Measurements from ENCODE around the gene PTCD1.
A peak's percentile ranks its signal among the peaks of the same experiment; 100 is the strongest.

Gene PTCD1

DNA sequence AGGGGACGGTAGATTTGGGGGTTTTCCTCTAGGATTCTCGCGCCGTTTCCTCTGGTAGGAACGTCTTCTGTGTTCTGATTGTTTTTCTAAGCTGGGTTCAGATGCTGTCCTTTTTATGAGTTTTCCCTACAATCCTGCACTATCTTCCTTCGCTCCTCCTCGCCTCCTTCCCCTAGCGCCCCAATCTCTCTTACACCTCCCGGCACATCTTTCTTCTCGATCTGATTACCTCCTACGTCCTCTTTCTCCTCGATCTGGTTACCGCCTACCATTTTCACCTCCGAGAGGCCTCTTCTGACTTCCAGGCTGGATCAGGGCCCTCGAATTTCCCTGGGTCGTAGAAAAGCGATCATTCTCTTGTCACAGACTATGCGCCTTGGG lies 29.4 kb downstream of the PTCD1 start:
- Histone ChIP-seq H3K9ac (ENCODE audit: low read depth in 1 of 2, low read length in 2 of 2) (peak overlapping the region; percentile 95 to 98), H3K9me3 (ENCODE audit: control insufficient read depth in 2 of 2, low read length in 2 of 2) (no peaks in the 10 kb centered on the region), H3K4me1 (ENCODE audit: control insufficient read depth in 2 of 2, insufficient read depth in 2 of 2, low read length in 2 of 2) (peaks cover 21 to 22% of the 10 kb centered on the region in 2 donors), H3K36me3 (ENCODE audit: control insufficient read depth in 2 of 2, insufficient read depth in 2 of 2, low read length in 2 of 2) (peaks cover 31 to 32% of the 10 kb centered on the region in 2 donors), H3K4me3 (ENCODE audit: low read length in 2 of 2) (peak overlapping the region; percentile 88 to 99), H3K27ac (ENCODE audit: low read depth in 2 of 2, low read length in 2 of 2) (peak overlapping the region; percentile 99), H3K27me3 (ENCODE audit: control insufficient read depth in 2 of 2, insufficient read depth in 2 of 2, low read length in 2 of 2) (no peaks in the 10 kb centered on the region)

DNA sequence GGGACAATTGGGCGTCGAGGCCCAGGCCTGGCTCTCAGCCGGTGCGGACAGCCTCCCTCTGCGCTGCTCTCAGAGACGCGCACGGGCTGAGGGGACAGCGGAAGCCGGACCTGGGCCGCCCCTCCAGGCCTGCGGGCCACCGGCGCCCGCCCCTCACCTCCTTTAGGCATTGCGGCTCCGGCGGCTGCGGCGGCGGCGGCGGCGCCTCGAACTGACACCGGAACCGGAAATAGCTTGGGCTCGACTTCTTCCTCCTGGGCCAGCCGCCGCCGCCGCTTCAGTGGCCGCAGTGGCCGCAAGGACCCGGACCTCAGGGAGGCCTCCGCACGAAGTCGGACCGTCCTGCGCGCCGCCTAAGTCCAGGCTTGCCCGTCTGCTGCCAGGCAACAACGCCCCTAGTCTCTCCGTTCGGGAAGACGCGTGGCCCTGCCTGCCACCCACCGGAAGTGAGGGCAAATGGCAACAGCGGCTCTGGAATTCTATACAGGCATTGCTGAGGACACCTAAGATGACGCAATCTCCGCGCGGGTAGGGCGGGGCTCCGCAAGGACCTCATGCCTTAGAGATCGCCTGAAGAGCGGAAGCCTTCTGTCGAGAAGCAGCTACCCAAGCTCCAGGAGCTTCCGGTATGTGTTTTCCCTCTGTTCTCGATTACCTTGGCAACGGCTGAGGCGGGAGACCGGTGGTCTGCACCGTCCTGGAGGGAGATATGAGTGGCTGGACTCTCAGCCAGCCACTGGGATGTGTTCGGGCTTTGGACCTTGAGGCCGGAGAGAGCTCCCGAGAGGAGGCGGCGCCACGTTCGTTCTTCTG lies 30.0 kb downstream of the PTCD1 start, which contains the start of the genes BUD31 and PDAP1:
TSS of gene BUD31 (plus strand) at position 591 of the 813 bp plus-strand sequence. CDS start 2,124 bp downstream, outside the sequence.
TSS of gene PDAP1 (minus strand) at position 219 of the 813 bp plus-strand sequence. CDS start at position 170, 49 bp downstream.
- Histone ChIP-seq H3K27ac (ENCODE audit: low read depth in 2 of 2, low read length in 2 of 2) (peak within 1 kb of the TSS; percentile 99), H3K4me1 (ENCODE audit: control insufficient read depth in 2 of 2, insufficient read depth in 2 of 2, low read length in 2 of 2) (peaks cover 21 to 22% of the 10 kb centered on the region in 2 donors), H3K4me3 (ENCODE audit: low read length in 2 of 2) (peak within 1 kb of the TSS; percentile 88 to 99), H3K9me3 (ENCODE audit: control insufficient read depth in 2 of 2, low read length in 2 of 2) (no peaks in the 10 kb centered on the region), H3K36me3 (ENCODE audit: control insufficient read depth in 2 of 2, insufficient read depth in 2 of 2, low read length in 2 of 2) (peaks cover 35 to 36% of the 10 kb centered on the region in 2 donors), H3K9ac (ENCODE audit: low read depth in 1 of 2, low read length in 2 of 2) (peak within 1 kb of the TSS; percentile 95 to 98), H3K27me3 (ENCODE audit: control insufficient read depth in 2 of 2, insufficient read depth in 2 of 2, low read length in 2 of 2) (no peaks in the 10 kb centered on the region)

DNA sequence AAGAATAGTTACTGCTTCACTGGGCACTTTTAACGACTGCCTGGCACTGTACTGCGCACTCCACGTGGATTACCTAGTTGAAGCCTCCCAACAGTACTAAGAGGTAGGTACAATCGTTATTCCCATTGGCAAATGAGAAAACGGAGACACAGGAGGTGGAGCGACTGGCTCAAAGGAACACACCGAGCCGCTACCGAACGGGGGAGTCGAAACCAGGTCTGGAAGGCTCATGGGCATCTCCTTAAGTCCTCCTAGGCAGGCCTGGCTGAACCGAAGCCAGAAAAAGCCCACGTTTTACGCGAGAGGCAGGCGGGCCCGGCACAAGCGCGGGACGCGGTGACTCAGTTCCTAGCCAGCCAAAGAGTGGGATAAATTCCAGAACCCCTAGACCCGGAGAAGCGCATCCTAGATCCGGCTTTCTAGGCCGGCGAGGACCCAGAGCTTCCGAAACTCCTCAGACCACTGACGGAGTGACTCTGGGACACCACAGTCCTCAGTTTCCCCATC lies 30.7 kb downstream of the PTCD1 start:
- H3K36me3 ChIP-seq (ENCODE audit: control insufficient read depth in 2 of 2, insufficient read depth in 2 of 2, low read length in 2 of 2): peaks cover 31 to 36% of the 10 kb centered on the region in 2 donors
- H3K9ac ChIP-seq (ENCODE audit: low read depth in 1 of 2, low read length in 2 of 2): peak overlapping the region; percentile 95 to 98
- no peaks in the 10 kb centered on the region for H3K9me3 ChIP-seq (ENCODE audit: control insufficient read depth in 2 of 2, low read length in 2 of 2)
- H3K4me1 ChIP-seq (ENCODE audit: control insufficient read depth in 2 of 2, insufficient read depth in 2 of 2, low read length in 2 of 2): peaks cover 21 to 22% of the 10 kb centered on the region in 2 donors
- peak overlapping the region; percentile 99 for H3K27ac ChIP-seq (ENCODE audit: low read depth in 2 of 2, low read length in 2 of 2)
- H3K27me3 ChIP-seq (ENCODE audit: control insufficient read depth in 2 of 2, insufficient read depth in 2 of 2, low read length in 2 of 2): no peaks in the 10 kb centered on the region
- peak overlapping the region; percentile 88 to 99 for H3K4me3 ChIP-seq (ENCODE audit: low read length in 2 of 2)

DNA sequence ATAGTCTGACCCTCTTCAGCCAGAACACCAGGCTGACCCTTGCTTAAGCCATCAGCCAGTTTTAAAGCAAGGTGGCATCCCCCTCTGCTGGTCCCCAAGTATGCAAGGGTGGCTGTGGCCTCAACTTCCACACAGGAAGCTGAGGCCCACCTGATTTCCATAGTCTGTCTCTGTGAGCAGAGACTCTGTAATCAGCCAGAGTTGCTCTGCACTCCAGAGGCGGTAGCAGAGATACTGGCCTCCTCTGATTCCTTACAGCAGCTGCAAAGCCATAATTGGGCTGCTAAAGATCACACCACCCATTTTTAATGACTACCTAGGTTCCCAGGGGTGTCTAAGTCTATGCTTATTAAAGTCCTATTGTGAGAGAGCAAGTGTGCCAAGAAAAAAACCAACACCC lies 32.0 kb downstream of the PTCD1 start:
- peaks cover 21 to 22% of the 10 kb centered on the region in 2 donors for H3K4me1 ChIP-seq (ENCODE audit: control insufficient read depth in 2 of 2, insufficient read depth in 2 of 2, low read length in 2 of 2)
- no peaks in the 10 kb centered on the region for H3K27me3 ChIP-seq (ENCODE audit: control insufficient read depth in 2 of 2, insufficient read depth in 2 of 2, low read length in 2 of 2)
- H3K36me3 ChIP-seq (ENCODE audit: control insufficient read depth in 2 of 2, insufficient read depth in 2 of 2, low read length in 2 of 2): peaks cover 25 to 32% of the 10 kb centered on the region in 2 donors
- H3K9ac ChIP-seq (ENCODE audit: low read depth in 1 of 2, low read length in 2 of 2): peak overlapping the region in 1 of 2 donors; percentile 19
- no peak overlapping the region for H3K4me3 ChIP-seq (ENCODE audit: low read length in 2 of 2)
- H3K9me3 ChIP-seq (ENCODE audit: control insufficient read depth in 2 of 2, low read length in 2 of 2): no peaks in the 10 kb centered on the region
- H3K27ac ChIP-seq (ENCODE audit: low read depth in 2 of 2, low read length in 2 of 2): no peak overlapping the region

DNA sequence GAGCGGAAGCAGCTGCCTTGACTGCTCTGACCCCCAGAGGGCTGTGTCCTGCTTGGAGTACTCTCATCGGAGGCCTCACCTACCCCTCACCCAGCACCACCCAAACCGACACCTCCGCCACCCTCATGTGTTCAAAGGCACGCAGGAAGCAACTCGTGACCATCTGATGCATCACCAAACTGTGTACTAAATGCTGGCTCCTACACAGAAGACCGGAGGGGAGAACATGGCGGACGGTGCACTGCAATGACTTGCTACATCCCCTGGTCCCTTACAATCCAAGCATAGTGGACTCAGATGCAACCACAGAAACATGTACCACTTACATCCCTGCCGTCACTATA lies 33.6 kb downstream of the PTCD1 start:
- peaks cover 25 to 37% of the 10 kb centered on the region in 2 donors for H3K36me3 ChIP-seq (ENCODE audit: control insufficient read depth in 2 of 2, insufficient read depth in 2 of 2, low read length in 2 of 2)
- H3K9me3 ChIP-seq (ENCODE audit: control insufficient read depth in 2 of 2, low read length in 2 of 2): no peaks in the 10 kb centered on the region
- no peak overlapping the region for H3K27ac ChIP-seq (ENCODE audit: low read depth in 2 of 2, low read length in 2 of 2)
- no peak overlapping the region for H3K9ac ChIP-seq (ENCODE audit: low read depth in 1 of 2, low read length in 2 of 2)
- peaks cover 18 to 21% of the 10 kb centered on the region in 2 donors for H3K4me1 ChIP-seq (ENCODE audit: control insufficient read depth in 2 of 2, insufficient read depth in 2 of 2, low read length in 2 of 2)
- H3K4me3 ChIP-seq (ENCODE audit: low read length in 2 of 2): no peak overlapping the region
- H3K27me3 ChIP-seq (ENCODE audit: control insufficient read depth in 2 of 2, insufficient read depth in 2 of 2, low read length in 2 of 2): no peaks in the 10 kb centered on the region

DNA sequence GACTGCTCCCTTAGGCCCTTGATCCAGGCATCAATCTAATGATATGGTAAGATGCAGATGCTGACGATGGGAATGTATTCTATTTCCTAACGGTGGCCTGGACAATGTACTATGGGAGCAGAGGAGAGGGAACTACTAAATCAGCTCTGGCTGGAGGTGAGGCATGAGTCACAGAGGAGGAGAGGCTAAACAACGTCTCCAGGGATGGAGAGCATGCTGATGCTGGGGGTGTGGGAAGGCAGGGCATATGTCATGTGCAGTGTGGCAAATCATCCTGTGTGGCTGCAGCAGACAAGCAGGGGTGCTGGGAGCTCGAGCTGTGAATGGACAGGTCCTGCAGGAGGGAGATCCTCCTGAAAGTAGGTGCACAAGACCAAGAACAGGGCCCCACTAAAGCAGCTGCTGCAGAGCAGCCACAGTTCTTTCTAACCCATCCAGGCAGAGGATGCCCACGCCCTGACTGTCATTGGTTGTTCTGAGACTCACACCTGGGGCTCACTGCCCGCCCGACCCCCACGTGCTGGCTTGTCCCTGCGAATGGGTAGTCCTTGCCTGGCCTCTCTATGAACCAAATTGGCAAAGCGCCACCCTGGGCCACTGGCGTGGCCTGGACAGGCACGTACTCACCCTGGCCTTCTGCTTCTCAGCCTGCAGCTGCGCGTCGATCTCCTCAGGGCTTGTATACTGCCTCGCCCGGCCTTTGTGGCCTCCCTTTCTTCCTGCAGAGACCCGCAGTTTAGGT lies 34.2 kb downstream of the PTCD1 start:
- Histone ChIP-seq H3K4me3 (ENCODE audit: low read length in 2 of 2) (no peak overlapping the region), H3K9ac (ENCODE audit: low read depth in 1 of 2, low read length in 2 of 2) (no peak overlapping the region), H3K36me3 (ENCODE audit: control insufficient read depth in 2 of 2, insufficient read depth in 2 of 2, low read length in 2 of 2) (peaks cover 30 to 42% of the 10 kb centered on the region in 2 donors), H3K27me3 (ENCODE audit: control insufficient read depth in 2 of 2, insufficient read depth in 2 of 2, low read length in 2 of 2) (no peaks in the 10 kb centered on the region), H3K9me3 (ENCODE audit: control insufficient read depth in 2 of 2, low read length in 2 of 2) (no peaks in the 10 kb centered on the region), H3K27ac (ENCODE audit: low read depth in 2 of 2, low read length in 2 of 2) (no peak overlapping the region), H3K4me1 (ENCODE audit: control insufficient read depth in 2 of 2, insufficient read depth in 2 of 2, low read length in 2 of 2) (peaks cover 16 to 17% of the 10 kb centered on the region in 2 donors)

DNA sequence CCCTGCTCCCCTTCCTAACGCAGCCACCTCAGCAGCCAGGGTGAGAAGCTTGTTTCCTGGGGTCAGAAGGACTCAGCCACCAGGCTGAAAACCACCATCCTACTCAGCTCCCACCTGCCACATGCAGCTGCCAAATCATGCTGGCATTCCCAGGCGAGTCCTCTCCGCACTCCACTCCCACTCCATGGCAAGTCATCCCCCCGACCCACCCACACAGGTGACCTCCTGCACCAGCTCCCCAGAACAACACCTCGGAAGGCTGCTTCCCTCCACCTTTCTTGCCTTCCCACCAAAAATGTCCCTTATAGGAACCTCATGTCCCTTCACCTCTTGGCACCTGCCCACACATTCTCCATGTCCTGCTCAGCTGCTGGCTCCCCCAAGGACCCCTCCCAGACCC lies 34.8 kb downstream of the PTCD1 start:
- H3K9ac ChIP-seq (ENCODE audit: low read depth in 1 of 2, low read length in 2 of 2): no peak overlapping the region
- H3K36me3 ChIP-seq (ENCODE audit: control insufficient read depth in 2 of 2, insufficient read depth in 2 of 2, low read length in 2 of 2): peaks cover 36 to 49% of the 10 kb centered on the region in 2 donors
- no peaks in the 10 kb centered on the region for H3K27me3 ChIP-seq (ENCODE audit: control insufficient read depth in 2 of 2, insufficient read depth in 2 of 2, low read length in 2 of 2)
- no peaks in the 10 kb centered on the region for H3K9me3 ChIP-seq (ENCODE audit: control insufficient read depth in 2 of 2, low read length in 2 of 2)
- peaks cover 16% of the 10 kb centered on the region in 2 donors for H3K4me1 ChIP-seq (ENCODE audit: control insufficient read depth in 2 of 2, insufficient read depth in 2 of 2, low read length in 2 of 2)
- H3K27ac ChIP-seq (ENCODE audit: low read depth in 2 of 2, low read length in 2 of 2): no peak overlapping the region
- H3K4me3 ChIP-seq (ENCODE audit: low read length in 2 of 2): no peak overlapping the region

DNA sequence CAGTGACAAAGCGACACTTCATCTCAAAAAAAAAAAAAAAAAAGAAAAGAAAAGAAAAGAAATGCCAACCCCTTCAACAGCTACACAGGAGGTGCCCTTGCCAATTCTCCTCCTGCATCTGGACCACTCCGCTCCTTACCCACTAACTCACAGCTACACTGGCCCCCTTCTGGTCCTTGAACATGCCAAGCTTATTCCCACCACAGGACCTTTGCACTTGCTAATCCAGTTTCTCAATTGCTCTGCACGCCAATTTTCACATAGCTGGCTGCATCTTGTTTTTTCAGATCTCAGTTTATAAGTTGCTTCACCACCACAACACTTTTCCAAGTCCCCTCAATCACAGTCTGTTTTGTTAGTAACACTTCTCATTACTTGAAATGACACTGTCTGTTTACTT lies 35.7 kb downstream of the PTCD1 start:
- Histone ChIP-seq H3K27me3 (ENCODE audit: control insufficient read depth in 2 of 2, insufficient read depth in 2 of 2, low read length in 2 of 2) (no peaks in the 10 kb centered on the region), H3K36me3 (ENCODE audit: control insufficient read depth in 2 of 2, insufficient read depth in 2 of 2, low read length in 2 of 2) (peaks cover 43 to 58% of the 10 kb centered on the region in 2 donors), H3K9ac (ENCODE audit: low read depth in 1 of 2, low read length in 2 of 2) (no peak overlapping the region), H3K9me3 (ENCODE audit: control insufficient read depth in 2 of 2, low read length in 2 of 2) (no peaks in the 10 kb centered on the region), H3K4me3 (ENCODE audit: low read length in 2 of 2) (no peak overlapping the region), H3K4me1 (ENCODE audit: control insufficient read depth in 2 of 2, insufficient read depth in 2 of 2, low read length in 2 of 2) (peaks cover 15% of the 10 kb centered on the region in 2 donors), H3K27ac (ENCODE audit: low read depth in 2 of 2, low read length in 2 of 2) (no peak overlapping the region)

DNA sequence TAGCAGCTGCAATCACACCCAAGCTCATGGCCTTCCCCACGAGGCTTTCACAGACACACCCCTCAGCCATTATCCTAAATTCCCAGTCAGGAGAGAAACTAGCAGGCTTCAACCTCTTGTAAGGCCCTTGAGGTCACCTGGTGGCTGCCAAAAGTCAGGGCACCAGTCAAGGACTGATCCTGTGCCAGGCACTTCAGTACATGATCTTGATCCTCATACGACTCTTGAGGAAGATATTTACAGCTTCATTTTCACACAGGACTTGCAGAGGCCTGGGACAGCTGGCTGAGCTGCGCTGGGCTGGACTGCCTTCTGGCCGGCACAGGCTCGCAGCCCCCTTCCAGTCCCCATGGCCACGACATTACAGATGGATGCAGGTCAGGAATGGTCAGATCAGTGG lies 39.0 kb downstream of the PTCD1 start:
- no peaks in the 10 kb centered on the region for H3K27me3 ChIP-seq (ENCODE audit: control insufficient read depth in 2 of 2, insufficient read depth in 2 of 2, low read length in 2 of 2)
- no peak overlapping the region for H3K4me3 ChIP-seq (ENCODE audit: low read length in 2 of 2)
- H3K9ac ChIP-seq (ENCODE audit: low read depth in 1 of 2, low read length in 2 of 2): no peak overlapping the region
- peaks cover 66 to 84% of the 10 kb centered on the region in 2 donors for H3K36me3 ChIP-seq (ENCODE audit: control insufficient read depth in 2 of 2, insufficient read depth in 2 of 2, low read length in 2 of 2)
- no peaks in the 10 kb centered on the region for H3K4me1 ChIP-seq (ENCODE audit: control insufficient read depth in 2 of 2, insufficient read depth in 2 of 2, low read length in 2 of 2)
- no peaks in the 10 kb centered on the region for H3K9me3 ChIP-seq (ENCODE audit: control insufficient read depth in 2 of 2, low read length in 2 of 2)
- H3K27ac ChIP-seq (ENCODE audit: low read depth in 2 of 2, low read length in 2 of 2): no peak overlapping the region

All from mucosa of rectum (tissue), 2 donors.